Stimulated activated CD4-positive, alpha-beta T cell treated with anti-CD3 and anti-CD28 coated beads, TNF-alpha, amount 100 ng/mL, for 1 hour (primary cell): ENCODE measurements around the gene GTF3C6.
A peak's percentile ranks its signal among the peaks of the same experiment; 100 is the strongest.
"Not testable (repeated sequence)": the region's sequence is repeated elsewhere in the genome, so short reads cannot be mapped to it uniquely, and the experiment has no call there.

Experiments
- DNase-seq, 3 donors: peaks; one replicate each; pipeline ENCODE4 v3.0.0-alpha.2; 2020; ENCODE audit warnings: low read depth in 3 of 3, low spot score in 1 of 3

GTF3C6 gene, protein sequence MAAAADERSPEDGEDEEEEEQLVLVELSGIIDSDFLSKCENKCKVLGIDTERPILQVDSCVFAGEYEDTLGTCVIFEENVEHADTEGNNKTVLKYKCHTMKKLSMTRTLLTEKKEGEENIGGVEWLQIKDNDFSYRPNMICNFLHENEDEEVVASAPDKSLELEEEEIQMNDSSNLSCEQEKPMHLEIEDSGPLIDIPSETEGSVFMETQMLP

DNA sequence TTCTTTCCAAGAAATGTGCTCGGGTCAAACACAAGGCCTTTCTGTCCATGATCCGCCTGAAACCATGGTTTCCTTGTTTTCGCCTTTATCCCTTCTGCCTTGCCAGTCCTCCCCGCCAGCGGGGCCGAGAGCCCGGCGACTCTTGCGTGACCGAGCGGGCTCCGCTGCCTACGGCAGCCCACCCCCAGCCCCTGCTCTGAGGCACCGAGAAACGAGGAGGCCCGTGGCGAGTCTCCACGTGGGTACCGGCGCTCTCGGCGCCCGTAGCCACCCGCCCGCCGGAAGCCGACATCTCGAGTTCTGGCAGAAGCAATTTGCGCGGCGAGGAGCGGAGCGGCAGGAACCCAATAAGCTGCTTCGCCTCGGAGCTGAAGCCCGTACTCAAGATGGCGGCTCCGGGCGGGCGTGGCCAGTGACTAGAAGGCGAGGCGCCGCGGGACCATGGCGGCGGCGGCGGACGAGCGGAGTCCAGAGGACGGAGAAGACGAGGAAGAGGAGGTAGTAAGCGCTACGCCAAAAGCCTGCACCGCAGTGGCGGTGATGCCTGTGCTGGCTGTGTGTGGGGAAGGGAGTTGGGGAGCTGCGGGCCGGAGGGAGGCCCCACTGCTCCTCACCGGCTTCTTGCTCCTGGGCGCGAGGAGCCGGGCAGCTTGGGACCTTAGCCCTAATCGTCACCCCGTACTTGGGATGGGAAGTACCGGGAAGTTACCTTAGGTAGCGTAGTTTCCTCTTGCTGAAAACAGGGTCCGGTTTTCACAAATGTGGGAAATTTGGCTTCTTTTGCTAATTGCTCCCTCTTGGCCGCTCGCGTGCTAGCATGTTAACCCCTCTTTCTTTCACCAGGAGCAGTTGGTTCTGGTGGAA is at the start of gene GTF3C6:
Gene GTF3C6 (plus strand): TSS at position 378 of the 864 bp plus-strand sequence. CDS start 64 bp downstream, at position 442.
- peak; percentile 76 to 85 (median 83) for DNase-seq

DNA sequence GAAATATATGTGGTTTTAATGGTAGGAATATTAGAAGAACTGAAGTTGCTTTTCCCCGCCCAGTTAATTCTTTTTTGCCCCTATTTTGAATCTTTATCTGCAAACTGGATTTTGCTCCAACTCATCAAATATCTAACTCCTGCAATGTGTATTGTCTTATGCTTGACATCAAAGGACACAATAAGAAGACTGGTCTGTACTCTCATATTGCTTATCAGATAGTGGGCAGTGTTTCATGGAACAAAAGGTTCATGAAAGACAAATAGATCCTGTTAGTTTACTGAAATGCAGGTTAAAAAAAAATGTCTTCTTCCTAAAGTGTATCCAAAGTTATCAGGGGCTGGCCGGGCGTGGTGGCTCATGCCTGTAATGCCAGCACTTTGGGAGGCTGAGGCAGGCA is 27.7 kb upstream of the GTF3C6 start:
- no peak for DNase-seq

DNA sequence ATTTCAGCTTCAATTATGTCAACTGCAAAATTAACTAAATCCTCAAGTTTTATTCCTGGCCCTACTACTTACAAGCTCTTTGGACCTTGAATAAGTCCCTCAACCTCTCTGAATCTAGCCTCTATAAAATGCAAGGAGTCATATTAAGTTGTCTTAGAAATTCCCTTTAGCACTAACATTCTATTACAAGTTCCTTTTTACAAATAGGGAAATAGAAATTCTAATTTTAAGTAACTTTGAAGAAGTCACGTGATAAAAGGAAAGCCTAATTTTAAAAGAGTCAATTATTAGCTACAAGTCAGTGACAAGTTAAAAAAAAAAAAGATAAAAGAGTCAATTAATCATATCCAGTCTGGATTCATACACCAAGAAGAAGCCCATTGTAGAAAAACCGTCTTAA is 24.6 kb upstream of the GTF3C6 start:
- no peak for DNase-seq

DNA sequence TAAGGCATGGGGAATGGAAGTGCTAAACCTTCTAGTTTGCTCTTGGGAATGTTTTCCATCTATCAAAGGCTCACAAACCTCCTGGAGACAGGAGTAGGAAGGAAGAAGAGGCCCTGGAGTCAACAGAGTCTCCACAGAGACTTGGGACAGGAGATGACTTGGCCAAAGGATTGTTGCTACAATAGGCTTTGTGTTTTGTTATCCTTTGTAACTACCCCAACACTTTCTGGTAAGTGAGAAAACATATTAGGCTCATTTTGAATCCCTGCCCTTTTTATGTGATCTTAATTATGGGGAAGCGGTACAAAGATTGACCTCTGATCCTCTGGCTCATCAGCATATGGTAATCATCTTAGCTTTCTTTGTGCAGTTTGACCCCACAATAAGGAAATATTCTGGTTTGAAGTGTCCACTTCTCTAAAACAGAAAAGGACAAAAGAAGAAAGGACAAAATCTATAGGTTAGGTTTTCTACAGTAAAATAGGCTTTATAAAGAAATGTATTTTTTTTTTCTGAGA is 24.1 kb upstream of the GTF3C6 start:
- no peak for DNase-seq

DNA sequence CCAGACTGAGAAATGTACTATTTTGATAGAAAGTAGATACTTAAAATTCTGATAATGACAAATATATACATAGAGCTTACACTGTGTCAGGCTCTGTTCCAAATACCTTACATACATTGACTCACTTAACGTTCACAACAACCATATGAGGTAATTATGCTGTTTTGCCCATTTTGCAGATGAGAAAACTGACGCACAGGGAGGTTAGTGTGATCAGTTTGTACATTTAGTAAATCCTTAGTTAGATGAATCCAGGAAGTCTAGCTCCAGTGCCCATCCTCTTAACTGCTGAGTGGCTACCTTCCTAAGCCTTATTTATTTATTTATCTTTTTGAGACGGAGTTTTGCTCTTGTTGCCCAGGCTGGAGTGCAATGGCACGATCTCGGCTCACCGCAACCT is 23.3 kb upstream of the GTF3C6 start:
- DNase-seq = no peak

DNA sequence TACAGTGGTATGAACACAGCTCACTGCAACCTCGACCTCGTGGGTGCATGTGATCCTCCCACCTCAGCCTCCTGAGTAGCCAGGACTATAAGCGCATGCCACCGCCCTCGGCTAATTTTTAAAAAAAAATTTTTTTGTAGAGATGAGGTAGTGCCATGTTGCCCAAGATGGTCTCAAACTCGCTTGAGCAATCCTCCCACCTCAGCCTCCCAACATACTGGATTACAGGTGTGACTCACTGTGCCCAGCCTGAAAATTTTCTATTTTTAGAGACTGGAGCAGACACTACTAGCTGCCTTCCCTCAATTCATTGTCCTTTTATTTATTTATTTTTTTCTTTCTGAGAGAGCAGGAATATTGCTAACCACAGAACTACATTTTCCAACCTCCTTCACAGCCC is 20.3 kb upstream of the GTF3C6 start:
- no peak for DNase-seq

DNA sequence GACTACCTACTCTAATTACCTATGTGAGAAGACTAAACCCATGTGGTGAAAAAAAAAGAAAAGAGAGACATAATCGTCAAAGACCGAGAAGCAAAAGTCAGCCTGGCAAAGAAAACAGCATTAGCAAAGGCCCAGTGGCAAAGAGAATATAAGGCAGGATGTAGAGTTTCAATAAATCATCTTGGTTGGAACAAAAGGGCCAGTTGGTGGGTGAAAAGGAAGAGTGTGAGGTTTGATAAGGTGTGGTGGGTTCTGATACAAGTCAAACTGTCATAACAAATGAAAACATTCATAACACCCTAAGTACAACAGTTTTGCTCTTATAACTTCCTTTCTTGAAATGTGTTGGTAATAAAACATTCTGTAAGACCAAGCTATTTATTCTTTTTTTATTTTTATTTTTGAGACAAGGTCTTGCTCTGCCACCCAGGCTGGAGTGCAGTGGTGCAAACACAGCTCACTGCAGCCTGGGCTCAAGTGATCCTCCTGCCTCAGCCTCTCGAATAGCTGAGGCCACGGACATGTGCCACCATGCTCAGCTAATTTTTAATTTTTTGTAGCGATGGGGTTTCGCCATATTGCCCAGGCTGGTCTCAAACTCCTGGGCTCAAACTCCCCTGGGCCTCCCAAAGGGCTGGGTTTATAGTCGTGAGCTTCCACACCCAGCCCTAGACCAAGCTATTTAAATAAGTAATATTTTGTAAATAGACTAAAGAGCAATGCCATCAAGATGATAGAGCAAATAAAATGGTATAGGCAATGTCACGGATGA is 18.9 kb upstream of the GTF3C6 start:
- DNase-seq = no peak

DNA sequence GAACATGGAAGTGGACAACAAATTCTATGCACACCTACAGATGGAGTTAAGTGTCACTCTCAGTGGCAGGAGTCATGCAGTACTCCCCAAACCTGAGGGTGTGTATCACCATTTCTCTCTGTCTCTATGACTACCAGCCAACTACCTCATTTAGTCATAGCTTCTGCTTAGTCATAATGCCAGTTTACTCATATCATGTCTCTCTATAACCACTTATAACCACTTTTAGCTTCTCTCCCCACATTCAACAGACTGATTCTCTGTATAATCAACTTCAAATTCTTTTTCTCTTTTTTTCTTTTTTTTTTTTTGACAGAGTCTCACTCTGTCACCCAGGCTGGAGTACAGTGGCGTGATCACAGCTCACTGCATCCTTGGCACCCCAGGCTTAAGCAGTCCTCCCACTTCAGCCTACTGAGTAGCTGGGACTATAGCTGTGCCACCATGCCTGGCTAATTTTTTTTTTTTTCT is 13.8 kb upstream of the GTF3C6 start:
- DNase-seq = peak in 1 of 3 donors; percentile 9

DNA sequence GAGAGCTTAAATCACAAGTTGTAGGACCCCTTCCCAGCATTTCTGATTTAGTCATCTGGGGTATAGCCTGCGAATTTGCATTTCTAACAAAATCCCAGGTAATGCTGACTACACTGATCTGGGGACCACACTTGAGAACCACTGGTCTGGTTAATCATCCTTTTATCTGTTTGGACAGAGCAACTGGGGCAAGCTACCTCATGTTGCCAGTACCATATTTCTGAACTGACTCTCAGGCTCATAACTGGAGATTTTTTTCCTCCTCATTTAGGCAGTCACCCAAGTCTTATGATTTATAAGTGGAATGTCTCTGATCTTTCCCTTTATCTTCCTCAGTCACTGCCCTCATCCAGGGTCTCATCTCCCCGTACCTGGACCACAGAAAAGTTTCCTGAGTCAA is 12.0 kb upstream of the GTF3C6 start:
- DNase-seq = no peak

DNA sequence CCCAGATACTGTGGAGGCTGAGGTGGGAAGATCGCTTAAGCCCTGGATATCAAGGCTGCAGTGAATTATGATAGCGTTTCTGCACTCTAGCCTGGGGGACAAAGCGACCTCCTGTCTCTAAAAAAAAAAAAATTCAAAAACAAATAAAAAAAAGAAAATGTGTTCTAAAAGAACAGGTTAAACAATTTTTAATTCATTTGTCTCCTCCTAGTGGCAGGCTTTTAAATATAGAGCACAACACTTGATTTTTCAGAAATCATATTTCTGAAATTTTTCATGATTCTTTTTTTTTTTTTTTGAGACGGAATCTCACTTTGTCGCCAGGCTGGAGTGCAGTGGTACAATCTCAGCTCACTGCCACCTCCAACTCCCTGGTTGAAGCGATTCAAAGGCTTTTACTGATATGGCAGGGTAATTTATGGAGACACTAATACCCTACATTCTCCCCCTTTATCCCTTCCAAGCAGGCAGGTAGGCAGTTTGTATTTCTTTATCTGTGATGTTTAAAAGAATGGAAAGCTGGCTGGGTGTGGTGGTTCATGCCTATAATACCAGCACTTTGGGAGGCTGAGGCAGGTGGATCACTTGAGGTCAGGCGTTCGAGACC is 8.7 kb upstream of the GTF3C6 start:
- no peak for DNase-seq

DNA sequence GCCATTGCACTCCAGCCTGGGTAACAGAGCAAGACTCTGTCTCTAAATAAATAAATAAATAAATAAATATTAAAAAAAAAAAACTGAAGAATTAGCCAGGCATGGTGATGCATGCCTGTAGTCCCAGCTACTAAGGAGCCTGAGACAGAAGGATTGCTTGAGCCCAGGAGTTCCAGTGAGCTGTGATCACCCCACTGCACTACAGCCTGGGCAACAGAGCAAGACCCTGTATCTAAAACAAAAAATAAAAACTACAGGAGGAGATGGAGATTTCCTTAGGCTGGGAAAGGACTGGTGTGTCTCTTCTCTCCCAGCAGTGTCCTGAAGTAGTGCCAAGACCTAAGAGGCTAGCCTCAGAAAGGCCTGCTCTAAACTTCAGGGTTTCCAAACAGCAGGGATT is 8.1 kb upstream of the GTF3C6 start:
- DNase-seq = no peak

DNA sequence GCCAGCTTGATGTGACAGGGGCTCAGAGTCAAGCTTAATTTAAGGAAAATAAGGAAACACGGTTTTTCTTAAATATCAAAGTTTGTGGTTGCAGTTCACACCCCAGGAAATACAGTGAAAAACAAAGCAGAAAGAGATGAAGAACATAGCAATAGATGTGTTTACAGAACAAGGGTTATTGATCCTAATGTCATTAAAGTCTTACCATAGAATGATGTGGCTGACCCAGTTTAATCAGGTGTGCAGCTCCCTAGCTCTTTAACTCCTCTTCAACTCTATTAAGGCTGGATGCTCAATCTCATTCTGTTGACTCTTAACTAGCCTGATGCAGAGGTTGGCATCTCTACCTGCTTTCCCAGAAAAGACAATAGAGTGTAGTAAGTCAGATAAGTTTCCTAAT is 7.5 kb upstream of the GTF3C6 start:
- no peak for DNase-seq

DNA sequence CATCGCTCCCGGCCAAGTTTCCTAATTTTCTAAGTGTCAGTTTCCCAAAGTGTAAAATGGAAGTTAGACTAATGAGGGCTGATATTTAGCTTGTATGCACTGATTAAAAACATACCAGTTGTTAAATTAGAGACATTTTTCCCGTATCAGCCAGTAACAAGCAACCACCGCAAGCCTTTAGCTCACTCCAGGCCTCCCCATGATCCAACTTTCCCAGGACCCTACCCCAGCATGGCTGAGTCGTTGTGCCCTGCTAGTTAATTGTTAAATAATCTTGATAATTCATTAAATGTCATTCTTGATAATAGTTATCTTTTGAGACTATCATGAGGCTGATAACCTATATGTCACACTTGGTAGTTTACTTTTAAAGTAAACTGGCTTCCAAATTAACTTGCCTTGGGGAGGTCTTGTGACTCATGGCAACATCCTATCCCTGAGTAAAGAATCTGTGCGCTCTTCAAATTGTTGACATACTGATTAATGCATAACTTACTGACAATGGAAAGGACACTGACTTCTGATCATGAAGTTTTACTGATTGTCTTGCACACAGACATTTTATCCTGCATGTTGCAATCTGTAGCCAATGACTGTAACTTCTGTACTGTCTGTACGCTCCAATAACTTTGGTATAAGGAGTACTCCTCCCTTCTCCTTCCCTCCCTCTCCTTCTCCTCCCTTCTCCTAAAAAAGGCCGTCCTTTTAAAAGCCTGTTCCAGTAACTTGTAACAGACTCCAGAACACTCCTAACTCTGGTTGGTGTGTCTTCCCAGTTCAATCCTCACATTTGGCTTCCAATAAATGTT is 6.3 kb upstream of the GTF3C6 start:
- no peak for DNase-seq

DNA sequence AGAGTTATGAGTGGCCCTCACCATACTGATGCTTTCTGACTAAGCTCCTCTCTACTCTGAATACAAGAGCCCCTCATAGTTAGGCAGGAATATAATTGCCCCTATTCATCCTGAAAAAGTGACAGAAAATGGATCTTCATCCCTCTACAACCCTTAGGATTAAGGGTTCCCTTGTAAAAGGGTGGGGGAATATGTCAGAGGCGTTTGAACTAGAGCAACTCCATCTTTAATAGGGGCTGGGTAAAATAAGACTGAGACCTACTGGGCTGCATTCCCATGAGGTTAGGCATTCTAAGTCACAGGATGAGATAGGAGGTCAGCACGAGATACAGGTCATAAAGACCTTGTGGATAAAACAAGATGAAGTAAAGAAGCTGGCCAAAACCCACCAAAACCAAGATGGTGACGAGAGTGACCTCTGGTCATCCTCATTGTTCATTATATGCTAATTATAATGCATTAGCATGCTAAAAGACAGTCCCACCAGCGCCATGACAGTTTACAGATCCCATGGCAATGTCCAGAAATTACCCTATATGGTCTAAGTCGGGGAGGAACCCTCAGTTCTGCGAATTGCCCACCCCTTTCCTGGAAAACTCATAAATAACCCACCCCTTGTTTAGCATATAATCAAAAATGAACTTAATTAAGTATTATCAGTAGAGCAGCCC is 4.7 kb upstream of the GTF3C6 start:
- DNase-seq = no peak

DNA sequence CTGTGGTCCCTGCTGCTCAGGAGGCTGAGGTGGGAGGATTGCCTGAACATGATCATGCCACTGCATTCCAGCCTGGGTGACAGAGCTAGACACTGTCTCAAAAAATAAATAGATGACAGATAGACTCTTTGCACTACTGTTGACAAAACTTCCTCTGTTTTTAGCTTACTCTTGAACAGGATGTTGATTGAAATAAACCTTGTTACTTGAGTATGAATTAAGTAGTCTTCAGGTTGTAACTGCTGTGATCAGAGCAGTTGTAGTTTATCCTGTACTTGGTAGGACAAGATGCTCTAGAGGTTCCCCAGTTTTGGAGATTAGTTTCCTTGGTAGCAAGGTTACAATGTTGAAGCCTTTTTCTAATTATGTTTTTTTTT is 1.5 kb downstream of the GTF3C6 start:
- no peak for DNase-seq

DNA sequence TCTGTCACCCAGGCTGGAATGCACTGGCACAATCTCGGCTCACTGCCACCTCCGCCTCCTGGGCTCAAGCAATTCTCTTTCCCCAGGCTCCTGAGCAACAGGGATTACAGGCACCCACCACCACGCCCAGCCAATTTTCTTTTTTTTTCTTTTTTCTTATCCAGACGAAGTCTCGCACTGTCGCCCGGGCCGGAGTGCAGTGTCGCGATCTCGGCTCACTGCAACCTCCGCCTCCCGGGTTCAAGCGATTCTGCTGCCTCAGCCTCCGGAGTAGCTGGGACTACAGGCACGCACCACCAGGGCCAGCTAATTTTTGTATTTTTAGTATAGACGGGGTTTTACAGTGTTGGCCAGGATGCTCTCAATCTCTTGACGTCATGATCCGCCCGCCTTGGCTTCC is 4.1 kb downstream of the GTF3C6 start:
- not testable (repeated sequence) for DNase-seq

DNA sequence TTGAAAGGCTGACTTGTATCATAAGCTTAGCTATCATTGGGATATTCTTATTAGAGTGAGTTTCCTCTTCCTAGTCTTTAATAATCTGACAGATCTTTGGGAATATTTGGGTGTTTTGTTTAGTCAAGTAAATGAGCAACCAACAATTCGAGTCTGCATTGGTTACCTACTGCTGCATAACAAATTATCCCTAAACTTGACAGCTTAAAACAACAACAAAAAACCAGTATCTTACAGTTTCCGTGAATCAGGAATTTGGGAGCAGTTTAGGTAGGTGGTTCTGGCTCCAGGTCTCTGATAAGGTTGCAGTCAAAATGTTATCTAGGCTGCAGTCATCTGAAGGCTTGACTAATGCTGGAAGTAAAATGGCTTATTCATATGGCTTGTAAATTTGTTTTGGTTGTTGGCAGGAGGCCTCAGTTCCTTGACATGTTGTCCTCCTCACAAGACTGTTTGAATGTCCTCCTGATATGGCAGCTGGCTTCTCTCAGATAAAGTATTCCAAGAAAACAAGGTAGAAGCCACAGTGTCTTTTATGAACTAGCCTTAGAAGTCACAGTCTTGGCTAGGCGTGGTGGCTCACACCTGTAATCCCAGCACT is 7.2 kb downstream of the GTF3C6 start:
- DNase-seq = no peak

DNA sequence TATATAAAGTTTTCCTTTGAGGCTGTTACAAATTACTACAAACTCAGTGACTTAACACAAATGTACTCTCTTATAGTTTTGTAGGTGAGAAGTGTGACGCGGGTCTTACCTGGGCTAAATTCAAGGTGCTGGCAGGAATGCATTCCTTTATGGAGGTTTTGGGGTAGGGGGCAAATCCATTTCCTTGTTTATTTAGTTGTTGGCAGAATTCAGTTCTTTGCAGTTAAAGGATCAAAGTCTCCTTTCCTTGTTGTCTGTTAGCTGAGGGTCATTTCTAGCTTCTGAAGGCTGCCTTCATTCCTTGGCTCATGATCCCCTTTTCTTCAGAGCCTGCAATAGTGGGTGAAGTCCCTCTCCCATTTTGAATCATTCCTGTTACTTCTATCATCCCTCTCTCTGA is 10.2 kb downstream of the GTF3C6 start:
- DNase-seq = not testable (repeated sequence)

DNA sequence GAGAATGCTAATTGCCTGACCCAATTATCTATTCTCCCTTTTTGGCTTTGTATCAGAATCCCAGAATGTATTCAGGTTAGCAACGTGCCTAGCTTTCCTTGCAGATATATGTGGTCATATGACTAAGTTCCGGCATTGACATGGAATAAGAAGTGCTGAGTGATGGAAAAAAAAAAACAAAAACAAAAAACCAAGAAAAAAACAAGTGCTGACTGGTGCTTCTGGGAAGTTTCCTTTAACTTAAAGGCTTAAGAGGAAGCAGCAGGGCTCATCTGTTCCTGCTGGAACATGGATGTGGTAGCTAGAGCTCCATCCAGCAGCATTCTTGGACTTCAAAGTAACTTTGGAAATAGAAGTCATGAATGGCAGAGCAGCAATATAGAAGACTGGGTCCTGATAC is 13.0 kb downstream of the GTF3C6 start:
- DNase-seq = no peak
